ENCODE results near the gene MRPL55. TPM values are rescaled to one million over a fixed set of nuclear protein-coding genes. Genes with fewer than 3 reads are reported as not detected.
A peak's percentile ranks its signal among the peaks of the same experiment; 100 is the strongest.

MRPL55 gene
- total and polyA plus RNA-seq, 2 of the 13 experiments (the other 11 are each of a cell fraction or from before 2014, with no cell fraction given): 58.6 to 92.9 TPM

- no peak for TF ChIP-seq ZNF44 (CRISPR knock-in tag; IDR thresholded peaks at IDR 0.05)
- TF ChIP-seq ZNF883 (CRISPR knock-in tag; IDR thresholded peaks at IDR 0.05; ENCODE audit: not compliant biosample characterization): peak; percentile 19
- TF ChIP-seq, protein P1, sequence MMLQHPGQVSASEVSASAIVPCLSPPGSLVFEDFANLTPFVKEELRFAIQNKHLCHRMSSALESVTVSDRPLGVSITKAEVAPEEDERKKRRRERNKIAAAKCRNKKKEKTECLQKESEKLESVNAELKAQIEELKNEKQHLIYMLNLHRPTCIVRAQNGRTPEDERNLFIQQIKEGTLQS (CRISPR knock-in tag; IDR thresholded peaks at IDR 0.05): no peak
- no peak for TF ChIP-seq RORA (CRISPR knock-in tag; IDR thresholded peaks at IDR 0.05)
- TF ChIP-seq, protein P2, sequence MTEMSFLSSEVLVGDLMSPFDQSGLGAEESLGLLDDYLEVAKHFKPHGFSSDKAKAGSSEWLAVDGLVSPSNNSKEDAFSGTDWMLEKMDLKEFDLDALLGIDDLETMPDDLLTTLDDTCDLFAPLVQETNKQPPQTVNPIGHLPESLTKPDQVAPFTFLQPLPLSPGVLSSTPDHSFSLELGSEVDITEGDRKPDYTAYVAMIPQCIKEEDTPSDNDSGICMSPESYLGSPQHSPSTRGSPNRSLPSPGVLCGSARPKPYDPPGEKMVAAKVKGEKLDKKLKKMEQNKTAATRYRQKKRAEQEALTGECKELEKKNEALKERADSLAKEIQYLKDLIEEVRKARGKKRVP (CRISPR knock-in tag; IDR thresholded peaks at IDR 0.05): no peak
- TF ChIP-seq, protein P3, sequence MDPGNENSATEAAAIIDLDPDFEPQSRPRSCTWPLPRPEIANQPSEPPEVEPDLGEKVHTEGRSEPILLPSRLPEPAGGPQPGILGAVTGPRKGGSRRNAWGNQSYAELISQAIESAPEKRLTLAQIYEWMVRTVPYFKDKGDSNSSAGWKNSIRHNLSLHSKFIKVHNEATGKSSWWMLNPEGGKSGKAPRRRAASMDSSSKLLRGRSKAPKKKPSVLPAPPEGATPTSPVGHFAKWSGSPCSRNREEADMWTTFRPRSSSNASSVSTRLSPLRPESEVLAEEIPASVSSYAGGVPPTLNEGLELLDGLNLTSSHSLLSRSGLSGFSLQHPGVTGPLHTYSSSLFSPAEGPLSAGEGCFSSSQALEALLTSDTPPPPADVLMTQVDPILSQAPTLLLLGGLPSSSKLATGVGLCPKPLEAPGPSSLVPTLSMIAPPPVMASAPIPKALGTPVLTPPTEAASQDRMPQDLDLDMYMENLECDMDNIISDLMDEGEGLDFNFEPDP (CRISPR knock-in tag; conservative IDR thresholded peaks at IDR 0.05): 0 out of 2 replicates have a peak, but pooled peaks have one; percentile 75
- TF ChIP-seq ZBTB7B (CRISPR knock-in tag; IDR thresholded peaks at IDR 0.05): 0 out of 2 replicates have a peak, but pooled peaks have one; percentile 37
- no peak for TF ChIP-seq AHR (CRISPR knock-in tag; IDR thresholded peaks at IDR 0.05)
- no peak for TF ChIP-seq HNF4A (CRISPR knock-in tag; IDR thresholded peaks at IDR 0.05)
- TF ChIP-seq GFI1 (CRISPR knock-in tag; IDR thresholded peaks at IDR 0.05; ENCODE audit: borderline replicate concordance): peak; percentile 51; the same call in 1 of the 2 replicates
- TF ChIP-seq ZNF614 (CRISPR knock-in tag; IDR thresholded peaks at IDR 0.05; ENCODE audit: borderline replicate concordance): no peak
- TF ChIP-seq, protein P4, sequence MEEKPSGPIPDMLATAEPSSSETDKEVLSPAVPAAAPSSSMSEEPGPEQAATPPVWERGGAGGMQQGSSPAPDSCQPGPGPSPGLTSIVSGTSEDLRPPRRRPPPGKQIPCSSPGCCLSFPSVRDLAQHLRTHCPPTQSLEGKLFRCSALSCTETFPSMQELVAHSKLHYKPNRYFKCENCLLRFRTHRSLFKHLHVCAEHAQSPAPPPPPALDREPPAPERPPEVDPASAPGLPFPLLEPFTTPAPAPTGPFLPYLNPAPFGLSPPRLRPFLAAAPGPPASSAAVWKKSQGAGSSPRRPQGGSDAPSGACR (CRISPR knock-in tag; IDR thresholded peaks at IDR 0.05): peak; percentile 81; the same call in 1 of the 2 replicates
- TF ChIP-seq HMG20B (CRISPR knock-in tag; conservative IDR thresholded peaks at IDR 0.05): no peak
- no peak for TF ChIP-seq PAX8 (CRISPR knock-in tag; IDR thresholded peaks at IDR 0.05; ENCODE audit: borderline replicate concordance)
- peak; percentile 61 for TF ChIP-seq TAF15 (IDR thresholded peaks at IDR 0.05; ENCODE audit: low read depth, low read length, poor library complexity, severe bottlenecking)
- no peak for TF ChIP-seq RNF2 (conservative IDR thresholded peaks at IDR 0.05; ENCODE audit: low read depth)
- TF ChIP-seq ZBTB7A (CRISPR knock-in tag; IDR thresholded peaks at IDR 0.05): no peak
- TF ChIP-seq SALL2 (CRISPR knock-in tag; IDR thresholded peaks at IDR 0.05): no peak
- no peak for TF ChIP-seq FOXA1 (IDR thresholded peaks at IDR 0.05)
- no peak for TF ChIP-seq FOXA1 (CRISPR knock-in tag; IDR thresholded peaks at IDR 0.05)
- no peak for TF ChIP-seq SIN3A (IDR thresholded peaks at IDR 0.05; ENCODE audit: borderline replicate concordance, low read depth, low read length)
- TF ChIP-seq, protein P5, sequence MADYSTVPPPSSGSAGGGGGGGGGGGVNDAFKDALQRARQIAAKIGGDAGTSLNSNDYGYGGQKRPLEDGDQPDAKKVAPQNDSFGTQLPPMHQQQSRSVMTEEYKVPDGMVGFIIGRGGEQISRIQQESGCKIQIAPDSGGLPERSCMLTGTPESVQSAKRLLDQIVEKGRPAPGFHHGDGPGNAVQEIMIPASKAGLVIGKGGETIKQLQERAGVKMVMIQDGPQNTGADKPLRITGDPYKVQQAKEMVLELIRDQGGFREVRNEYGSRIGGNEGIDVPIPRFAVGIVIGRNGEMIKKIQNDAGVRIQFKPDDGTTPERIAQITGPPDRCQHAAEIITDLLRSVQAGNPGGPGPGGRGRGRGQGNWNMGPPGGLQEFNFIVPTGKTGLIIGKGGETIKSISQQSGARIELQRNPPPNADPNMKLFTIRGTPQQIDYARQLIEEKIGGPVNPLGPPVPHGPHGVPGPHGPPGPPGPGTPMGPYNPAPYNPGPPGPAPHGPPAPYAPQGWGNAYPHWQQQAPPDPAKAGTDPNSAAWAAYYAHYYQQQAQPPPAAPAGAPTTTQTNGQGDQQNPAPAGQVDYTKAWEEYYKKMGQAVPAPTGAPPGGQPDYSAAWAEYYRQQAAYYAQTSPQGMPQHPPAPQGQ (CRISPR knock-in tag; IDR thresholded peaks at IDR 0.05; ENCODE audit: borderline replicate concordance): no peak
- TF ChIP-seq RFX1 (IDR thresholded peaks at IDR 0.05): no peak
- no peak for TF ChIP-seq ONECUT2 (CRISPR knock-in tag; IDR thresholded peaks at IDR 0.05)
- no peak for TF ChIP-seq LBX2 (CRISPR knock-in tag; IDR thresholded peaks at IDR 0.05; ENCODE audit: borderline replicate concordance)
Observed at GRCh38 chr1:228082918-228083870, 25.9 kb downstream of the MRPL55 start (continued).

All from HepG2 (cell line).